ENCODE results near the gene NNMT. TPM values are rescaled to one million over a fixed set of nuclear protein-coding genes. Genes with fewer than 3 reads are reported as not detected.

Gene NNMT
- polyA plus RNA-seq, 1 donor (not counting 4 experiments of a cell fraction or from before 2014, with no cell fraction given): 0.13 TPM

DNA sequence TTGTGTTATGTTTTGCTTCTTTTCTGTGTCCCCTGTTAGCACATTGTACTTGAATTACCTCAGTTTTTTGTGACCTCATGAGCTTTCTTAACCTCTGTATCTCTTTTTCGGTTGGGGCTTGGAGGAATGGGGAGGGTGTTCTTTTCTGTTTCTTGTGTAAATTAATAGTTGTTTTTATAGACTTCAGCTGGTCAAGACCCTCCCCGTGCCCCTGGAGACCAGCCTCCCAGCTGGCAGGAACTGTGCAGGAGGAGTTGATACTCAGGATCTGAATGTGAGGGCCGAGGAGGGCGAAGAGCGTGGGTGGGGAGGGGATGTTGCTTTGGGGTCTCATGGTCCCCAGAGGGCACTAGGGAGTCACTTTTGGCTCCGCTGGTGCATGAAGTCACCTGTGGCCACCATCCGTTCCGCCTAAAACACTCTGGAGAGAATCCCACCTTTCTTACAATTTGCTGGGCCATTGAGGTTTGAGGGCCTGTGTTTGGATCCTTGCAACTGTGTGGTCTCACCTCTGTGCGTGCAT lies 44.3 kb upstream of the NNMT start:
- no peak overlapping the region for H2AFZ ChIP-seq (ENCODE audit: control insufficient read depth, low read length)
- H3K36me3 ChIP-seq (ENCODE audit: control insufficient read depth in 2 of 2, extremely low read depth in 1 of 2, insufficient read depth in 2 of 2, low read length in 2 of 2): no peaks in the 10 kb centered on the region
- H3K4me1 ChIP-seq (ENCODE audit: control insufficient read depth, extremely low read depth, insufficient read depth, low read length): no peaks in the 10 kb centered on the region

DNA sequence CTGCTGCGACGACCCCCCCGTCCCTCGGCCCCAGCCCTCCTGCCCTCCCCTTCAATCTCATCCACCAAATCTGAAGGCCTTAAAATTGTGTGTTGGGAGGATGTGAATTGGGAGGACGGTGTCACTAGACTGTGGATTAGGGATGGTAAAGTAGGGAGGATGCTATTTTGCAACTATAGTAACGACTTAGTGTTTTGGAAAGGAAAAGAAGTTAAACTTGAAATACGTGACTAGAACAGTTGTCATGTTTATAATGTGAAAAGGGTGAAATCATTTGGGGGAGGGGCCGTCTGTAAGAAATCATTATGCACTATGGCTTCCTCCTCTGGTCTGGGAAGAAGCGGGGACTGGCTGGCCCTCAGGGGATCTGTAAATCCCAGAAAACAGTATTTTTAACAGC lies 43.4 kb upstream of the NNMT start:
- H3K36me3 ChIP-seq (ENCODE audit: control insufficient read depth in 2 of 2, extremely low read depth in 1 of 2, insufficient read depth in 2 of 2, low read length in 2 of 2): no peaks in the 10 kb centered on the region
- dilution Hi-C loops (cut with MboI; ENCODE audit: extremely low pct_ligation_motif_present, low sequenced_read_pairs): loop anchor here (25.0 kb wide), 1 partner anchor 215 kb away; no protein-coding TSS in a partner anchor

More for the DNA sequence above, 44.3 kb upstream of the NNMT start:
- H3K9ac ChIP-seq (ENCODE audit: control insufficient read depth, extremely low read depth, insufficient read depth, low read length): no peak overlapping the region
- no peak overlapping the region for H3K4me2 ChIP-seq (ENCODE audit: control insufficient read depth, extremely low read depth, insufficient read depth, low read depth, low read length)
- H3K4me3 ChIP-seq (ENCODE audit: control insufficient read depth in 2 of 3, extremely low read depth in 1 of 3, insufficient read depth in 2 of 3, low read depth in 1 of 3, low read length in 3 of 3): no peak overlapping the region
- no peaks in the 10 kb centered on the region for H3K9me3 ChIP-seq (ENCODE audit: control insufficient read depth, low read depth, low read length)
- H3K9me1 ChIP-seq (ENCODE audit: control insufficient read depth, extremely low read depth, insufficient read depth, low read length): no peaks in the 10 kb centered on the region
- DNase-seq (ENCODE audit: low read depth, low spot score) (no peak), FAIRE-seq (no peak)
- H3K79me2 ChIP-seq (ENCODE audit: control insufficient read depth, insufficient read depth, low read length): no peaks in the 10 kb centered on the region
- H3K27me3 ChIP-seq (ENCODE audit: control insufficient read depth, extremely low read depth, insufficient read depth, low read length): peaks cover 2% of the 10 kb centered on the region
- no peaks in the 10 kb centered on the region for H4K20me1 ChIP-seq (ENCODE audit: control insufficient read depth, extremely low read depth, insufficient read depth, low read length)
- H3K27ac ChIP-seq (ENCODE audit: control insufficient read depth, insufficient read depth, low read length): no peak overlapping the region
- dilution Hi-C loops (cut with MboI; ENCODE audit: extremely low pct_ligation_motif_present, low sequenced_read_pairs): loop anchor here (25.0 kb wide), 1 partner anchor 215 kb away; no protein-coding TSS in a partner anchor
- TF ChIP-seq, protein P1, sequence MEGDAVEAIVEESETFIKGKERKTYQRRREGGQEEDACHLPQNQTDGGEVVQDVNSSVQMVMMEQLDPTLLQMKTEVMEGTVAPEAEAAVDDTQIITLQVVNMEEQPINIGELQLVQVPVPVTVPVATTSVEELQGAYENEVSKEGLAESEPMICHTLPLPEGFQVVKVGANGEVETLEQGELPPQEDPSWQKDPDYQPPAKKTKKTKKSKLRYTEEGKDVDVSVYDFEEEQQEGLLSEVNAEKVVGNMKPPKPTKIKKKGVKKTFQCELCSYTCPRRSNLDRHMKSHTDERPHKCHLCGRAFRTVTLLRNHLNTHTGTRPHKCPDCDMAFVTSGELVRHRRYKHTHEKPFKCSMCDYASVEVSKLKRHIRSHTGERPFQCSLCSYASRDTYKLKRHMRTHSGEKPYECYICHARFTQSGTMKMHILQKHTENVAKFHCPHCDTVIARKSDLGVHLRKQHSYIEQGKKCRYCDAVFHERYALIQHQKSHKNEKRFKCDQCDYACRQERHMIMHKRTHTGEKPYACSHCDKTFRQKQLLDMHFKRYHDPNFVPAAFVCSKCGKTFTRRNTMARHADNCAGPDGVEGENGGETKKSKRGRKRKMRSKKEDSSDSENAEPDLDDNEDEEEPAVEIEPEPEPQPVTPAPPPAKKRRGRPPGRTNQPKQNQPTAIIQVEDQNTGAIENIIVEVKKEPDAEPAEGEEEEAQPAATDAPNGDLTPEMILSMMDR (optimal IDR thresholded peaks at IDR 0.05 in 1 of 3, IDR thresholded peaks at IDR 0.05 in 1 of 3, conservative IDR thresholded peaks at IDR 0.05 in 1 of 3; ENCODE audit: extremely low read depth in 1 of 3, insufficient read depth in 2 of 3, low read length in 3 of 3): no peak
- TF ChIP-seq EZH2 (IDR thresholded peaks at IDR 0.05; ENCODE audit: low read length): no peak

More for the DNA sequence above, 43.4 kb upstream of the NNMT start:
- no peaks in the 10 kb centered on the region for H3K9me3 ChIP-seq (ENCODE audit: control insufficient read depth, low read depth, low read length)
- DNase-seq (ENCODE audit: low read depth, low spot score) (no peak), FAIRE-seq (no peak)
- H3K27ac ChIP-seq (ENCODE audit: control insufficient read depth, insufficient read depth, low read length): no peak overlapping the region
- H3K9ac ChIP-seq (ENCODE audit: control insufficient read depth, extremely low read depth, insufficient read depth, low read length): no peak overlapping the region
- no peaks in the 10 kb centered on the region for H3K79me2 ChIP-seq (ENCODE audit: control insufficient read depth, insufficient read depth, low read length)
- H3K4me2 ChIP-seq (ENCODE audit: control insufficient read depth, extremely low read depth, insufficient read depth, low read depth, low read length): no peak overlapping the region
- peaks cover 11% of the 10 kb centered on the region for H3K27me3 ChIP-seq (ENCODE audit: control insufficient read depth, extremely low read depth, insufficient read depth, low read length)
- no peaks in the 10 kb centered on the region for H3K9me1 ChIP-seq (ENCODE audit: control insufficient read depth, extremely low read depth, insufficient read depth, low read length)
- no peak overlapping the region for H3K4me3 ChIP-seq (ENCODE audit: control insufficient read depth in 2 of 3, extremely low read depth in 1 of 3, insufficient read depth in 2 of 3, low read depth in 1 of 3, low read length in 3 of 3)
- H4K20me1 ChIP-seq (ENCODE audit: control insufficient read depth, extremely low read depth, insufficient read depth, low read length): no peaks in the 10 kb centered on the region
- H2AFZ ChIP-seq (ENCODE audit: control insufficient read depth, low read length): no peak overlapping the region
- no peaks in the 10 kb centered on the region for H3K4me1 ChIP-seq (ENCODE audit: control insufficient read depth, extremely low read depth, insufficient read depth, low read length)
- TF ChIP-seq, protein P1 (optimal IDR thresholded peaks at IDR 0.05 in 1 of 3, IDR thresholded peaks at IDR 0.05 in 1 of 3, conservative IDR thresholded peaks at IDR 0.05 in 1 of 3; ENCODE audit: extremely low read depth in 1 of 3, insufficient read depth in 2 of 3, low read length in 3 of 3): no peak
- TF ChIP-seq EZH2 (IDR thresholded peaks at IDR 0.05; ENCODE audit: low read length): no peak

Data from keratinocyte (primary cell).